ENCODE measurements around the gene GAMT.

DNA sequence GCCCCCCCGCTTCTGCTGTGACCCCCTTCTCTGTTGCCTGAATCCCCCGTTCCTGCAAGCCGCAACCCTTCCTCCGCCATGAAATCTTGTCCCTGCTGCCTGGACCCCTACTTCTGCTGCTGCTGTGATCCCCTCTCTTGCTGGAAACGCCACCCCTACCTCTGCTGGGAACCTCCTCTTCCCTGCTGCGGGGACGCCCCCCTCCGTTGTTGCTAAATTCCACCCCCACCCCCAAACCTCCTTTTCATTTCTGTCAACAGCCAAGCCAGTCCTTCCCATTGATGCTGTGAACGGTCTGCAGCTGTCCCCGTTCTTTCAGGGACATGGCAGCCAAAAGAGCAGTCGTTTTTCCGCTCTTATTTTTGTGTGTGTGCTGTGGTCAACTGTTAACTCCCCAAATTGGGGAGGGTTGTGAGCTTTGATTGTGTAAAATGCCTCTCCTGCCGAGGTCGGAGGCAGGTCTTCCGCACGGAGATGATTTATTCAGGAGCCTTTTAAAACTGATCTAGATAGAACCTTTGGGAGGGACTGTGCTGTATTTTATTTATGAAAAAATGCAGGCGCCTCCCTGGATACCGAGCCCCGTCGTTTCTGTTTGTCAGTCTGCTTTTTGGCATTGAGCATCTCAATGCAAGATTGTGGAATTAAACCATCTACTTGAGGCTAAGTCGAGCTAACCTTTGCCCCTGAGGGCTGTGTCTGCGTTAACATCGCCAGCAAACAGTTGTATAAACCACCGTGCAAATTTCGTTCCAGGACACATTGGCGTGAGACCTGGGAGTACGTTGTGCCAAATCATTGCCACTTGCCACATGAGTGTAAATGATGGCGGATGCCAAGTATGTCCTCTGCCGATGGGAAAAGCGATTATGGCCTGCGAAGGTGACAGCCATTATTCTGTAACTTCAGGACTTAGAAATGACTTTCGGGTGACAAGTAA is 45.5 kb downstream of the GAMT start:
- TF ChIP-seq, protein P1, sequence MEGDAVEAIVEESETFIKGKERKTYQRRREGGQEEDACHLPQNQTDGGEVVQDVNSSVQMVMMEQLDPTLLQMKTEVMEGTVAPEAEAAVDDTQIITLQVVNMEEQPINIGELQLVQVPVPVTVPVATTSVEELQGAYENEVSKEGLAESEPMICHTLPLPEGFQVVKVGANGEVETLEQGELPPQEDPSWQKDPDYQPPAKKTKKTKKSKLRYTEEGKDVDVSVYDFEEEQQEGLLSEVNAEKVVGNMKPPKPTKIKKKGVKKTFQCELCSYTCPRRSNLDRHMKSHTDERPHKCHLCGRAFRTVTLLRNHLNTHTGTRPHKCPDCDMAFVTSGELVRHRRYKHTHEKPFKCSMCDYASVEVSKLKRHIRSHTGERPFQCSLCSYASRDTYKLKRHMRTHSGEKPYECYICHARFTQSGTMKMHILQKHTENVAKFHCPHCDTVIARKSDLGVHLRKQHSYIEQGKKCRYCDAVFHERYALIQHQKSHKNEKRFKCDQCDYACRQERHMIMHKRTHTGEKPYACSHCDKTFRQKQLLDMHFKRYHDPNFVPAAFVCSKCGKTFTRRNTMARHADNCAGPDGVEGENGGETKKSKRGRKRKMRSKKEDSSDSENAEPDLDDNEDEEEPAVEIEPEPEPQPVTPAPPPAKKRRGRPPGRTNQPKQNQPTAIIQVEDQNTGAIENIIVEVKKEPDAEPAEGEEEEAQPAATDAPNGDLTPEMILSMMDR (IDR thresholded peaks at IDR 0.05; ENCODE audit: borderline replicate concordance, extremely low read depth, low read length, poor library complexity, severe bottlenecking): no peak
- TF ChIP-seq EZH2 (IDR thresholded peaks at IDR 0.05; ENCODE audit: borderline replicate concordance, low read depth, low read length, severe bottlenecking): no peak
